Measurements from ENCODE around the gene HMSD. TPM values are rescaled to one million over a fixed set of nuclear protein-coding genes. Genes with fewer than 3 reads are reported as not detected.
"Not testable (repeated sequence)": the region's sequence is repeated elsewhere in the genome, so short reads cannot be mapped to it uniquely, and the experiment has no call there.

Gene HMSD
- total and polyA plus RNA-seq, 7 experiments from 2014 or later = 5.1 TPM; not detected in 6

DNA sequence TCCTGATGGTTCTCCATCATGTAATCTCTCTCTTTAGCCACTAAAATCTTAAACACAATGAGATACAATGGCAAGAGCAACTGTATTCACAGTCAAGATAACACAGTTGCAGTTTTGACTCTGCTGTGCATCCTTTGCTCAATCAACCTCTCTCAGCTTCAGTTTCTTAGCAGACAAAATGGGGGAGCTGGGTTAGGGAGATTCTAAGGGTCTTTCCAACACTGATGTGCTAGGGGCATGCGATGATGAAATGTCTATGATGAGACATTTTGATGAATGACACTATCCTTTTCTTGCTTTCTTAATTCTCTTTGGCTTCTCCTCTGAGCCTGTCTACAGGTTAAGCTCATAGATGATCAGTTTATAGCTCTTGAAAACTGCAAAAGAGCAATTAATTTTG lies 40.2 kb upstream of the HMSD start:
- CTCF ChIA-PET = no interaction called here
- intact Hi-C loops (cut with micrococcal nuclease) = no loop called here
- Mint-ChIP-seq H3K9me3 (peaks cover 0 to 4% (median 0%) of the 10 kb centered on the region in 11 donors), H3K4me1 (peaks cover 0 to 2% (median 0%) of the 10 kb centered on the region in 7 donors), H3K4me3 (no peak overlapping the region), H3K36me3 (no peaks in the 10 kb centered on the region), H3K27ac (no peak overlapping the region), H3K27me3 (peaks cover 17 to 40% (median 34%) of the 10 kb centered on the region in 5 donors)
- H3K27ac ChIP-seq (ENCODE audit: low read depth, low read length) = no peak overlapping the region
- H3K9me3 ChIP-seq (ENCODE audit: control insufficient read depth in 2 of 3, low read length in 3 of 3) = no peaks in the 10 kb centered on the region
- DNase-seq = no peak
- POLR2A ChIA-PET = no interaction called here
- no peaks in the 10 kb centered on the region for H3K27me3 ChIP-seq (ENCODE audit: control insufficient read depth in 2 of 2, insufficient read depth in 2 of 2, low read length in 2 of 2)
- H3K36me3 ChIP-seq (ENCODE audit: control insufficient read depth in 2 of 3, insufficient read depth in 3 of 3, low read length in 3 of 3) = no peaks in the 10 kb centered on the region
- no peak overlapping the region for H3K4me3 ChIP-seq (ENCODE audit: low read length)
- H3K4me1 ChIP-seq (ENCODE audit: control insufficient read depth in 2 of 2, insufficient read depth in 2 of 2, low read length in 2 of 2) = no peaks in the 10 kb centered on the region
- ATAC-seq = no peak

DNA sequence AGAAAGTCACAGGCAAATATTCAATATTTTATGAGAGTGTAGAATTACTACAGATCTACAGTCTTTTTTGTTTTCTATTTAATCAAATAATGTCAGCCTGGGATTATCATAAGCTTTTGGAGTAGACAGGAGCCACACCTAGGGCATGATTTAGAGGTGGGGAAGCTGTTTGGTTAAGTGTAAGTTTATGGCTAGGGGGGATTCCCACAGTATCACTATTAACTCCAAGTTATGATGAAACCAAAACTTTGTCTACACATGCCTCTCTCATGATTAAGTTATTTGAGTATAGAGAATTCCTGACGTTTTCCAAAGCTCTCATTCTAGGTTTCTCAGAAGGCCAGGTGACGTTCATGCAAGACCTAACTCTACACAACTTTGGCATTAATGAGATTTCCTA lies 39.2 kb upstream of the HMSD start:
- intact Hi-C loops (cut with micrococcal nuclease) = no loop called here

DNA sequence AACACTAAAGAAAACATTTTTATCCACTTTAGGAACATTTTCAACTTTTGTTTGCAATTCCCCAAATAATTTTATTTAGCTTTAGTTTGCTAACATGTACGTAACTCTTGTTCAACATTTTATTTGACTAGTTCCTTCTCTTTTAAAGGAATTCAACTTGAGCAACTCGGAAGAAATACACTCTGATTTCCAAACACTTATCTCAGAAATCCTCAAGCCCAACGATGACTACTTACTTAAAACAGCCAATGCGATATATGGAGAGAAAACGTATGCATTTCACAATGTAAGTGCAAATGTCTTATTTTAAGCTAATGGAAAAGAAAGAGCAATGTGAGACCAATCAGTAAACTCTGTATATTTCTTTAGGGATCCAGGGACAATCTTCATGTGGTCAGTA lies 31.3 kb upstream of the HMSD start:
- H3K9me3 Mint-ChIP-seq = no peaks in the 10 kb centered on the region
- no peaks in the 10 kb centered on the region for H3K36me3 ChIP-seq (ENCODE audit: control insufficient read depth in 2 of 3, insufficient read depth in 3 of 3, low read length in 3 of 3)
- POLR2A ChIA-PET = no interaction called here
- no peaks in the 10 kb centered on the region for H3K4me1 ChIP-seq (ENCODE audit: control insufficient read depth in 2 of 2, insufficient read depth in 2 of 2, low read length in 2 of 2)
- ATAC-seq = no peak
- H3K4me3 ChIP-seq (ENCODE audit: low read length) = no peak overlapping the region
- H3K27ac ChIP-seq (ENCODE audit: low read depth, low read length) = no peak overlapping the region
- intact Hi-C loops (cut with micrococcal nuclease) = no loop called here
- CTCF ChIA-PET = no interaction called here
- DNase-seq = no peak
- no peak overlapping the region for H3K27ac Mint-ChIP-seq
- H3K27me3 Mint-ChIP-seq = peaks cover 17 to 53% (median 39%) of the 10 kb centered on the region in 5 donors
- H3K27me3 ChIP-seq (ENCODE audit: control insufficient read depth in 2 of 2, insufficient read depth in 2 of 2, low read length in 2 of 2) = peaks cover 0 to 4% of the 10 kb centered on the region in 2 donors
- H3K9me3 ChIP-seq (ENCODE audit: control insufficient read depth in 2 of 3, low read length in 3 of 3) = no peaks in the 10 kb centered on the region
- H3K4me3 Mint-ChIP-seq = no peak overlapping the region
- no peaks in the 10 kb centered on the region for H3K4me1 Mint-ChIP-seq
- H3K36me3 Mint-ChIP-seq = no peaks in the 10 kb centered on the region

More for the DNA sequence above, 39.2 kb upstream of the HMSD start:
- H3K4me3 Mint-ChIP-seq = no peak overlapping the region
- Histone ChIP-seq H3K36me3 (ENCODE audit: control insufficient read depth in 2 of 3, insufficient read depth in 3 of 3, low read length in 3 of 3) (no peaks in the 10 kb centered on the region), H3K9me3 (ENCODE audit: control insufficient read depth in 2 of 3, low read length in 3 of 3) (no peaks in the 10 kb centered on the region), H3K4me1 (ENCODE audit: control insufficient read depth in 2 of 2, insufficient read depth in 2 of 2, low read length in 2 of 2) (no peaks in the 10 kb centered on the region), H3K27ac (ENCODE audit: low read depth, low read length) (no peak overlapping the region), H3K27me3 (ENCODE audit: control insufficient read depth in 2 of 2, insufficient read depth in 2 of 2, low read length in 2 of 2) (peaks cover 0 to 4% of the 10 kb centered on the region in 2 donors), H3K4me3 (ENCODE audit: low read length) (no peak overlapping the region)
- DNase-seq (no peak), ATAC-seq (no peak)
- H3K27ac Mint-ChIP-seq = no peak overlapping the region
- CTCF ChIA-PET = no interaction called here
- H3K27me3 Mint-ChIP-seq = peaks cover 13 to 46% (median 33%) of the 10 kb centered on the region in 5 donors
- H3K4me1 Mint-ChIP-seq = peaks cover 0 to 2% (median 0%) of the 10 kb centered on the region in 7 donors
- POLR2A ChIA-PET = no interaction called here
- H3K9me3 Mint-ChIP-seq = peaks cover 0 to 4% (median 0%) of the 10 kb centered on the region in 11 donors
- no peaks in the 10 kb centered on the region for H3K36me3 Mint-ChIP-seq

DNA sequence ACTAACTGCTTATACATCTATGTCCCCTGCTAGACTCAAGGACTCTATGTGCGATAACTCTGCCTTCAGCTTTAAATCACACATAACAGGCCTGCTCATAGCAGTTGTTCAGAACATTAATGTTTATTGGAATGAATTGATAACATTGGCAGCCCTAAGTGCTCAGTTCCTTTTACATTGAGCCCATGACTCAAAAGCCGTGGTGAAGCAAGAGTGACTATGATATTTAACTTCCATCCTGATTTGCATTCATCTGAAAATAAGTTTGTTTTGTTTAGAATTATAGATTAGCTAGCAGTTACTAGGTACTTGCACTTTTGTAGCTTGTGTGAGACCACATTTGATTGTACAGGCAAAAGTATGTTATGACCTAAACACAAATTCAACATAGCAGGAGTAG lies 27.1 kb upstream of the HMSD start:
- Mint-ChIP-seq H3K9me3 (peaks cover 0 to 3% (median 0%) of the 10 kb centered on the region in 11 donors), H3K4me1 (no peaks in the 10 kb centered on the region), H3K36me3 (no peaks in the 10 kb centered on the region), H3K4me3 (no peak overlapping the region), H3K27ac (no peak overlapping the region), H3K27me3 (peaks cover 17 to 64% (median 39%) of the 10 kb centered on the region in 5 donors)
- Histone ChIP-seq H3K27ac (ENCODE audit: low read depth, low read length) (no peak overlapping the region), H3K36me3 (ENCODE audit: control insufficient read depth in 2 of 3, insufficient read depth in 3 of 3, low read length in 3 of 3) (no peaks in the 10 kb centered on the region), H3K4me1 (ENCODE audit: control insufficient read depth in 2 of 2, insufficient read depth in 2 of 2, low read length in 2 of 2) (no peaks in the 10 kb centered on the region), H3K9me3 (ENCODE audit: control insufficient read depth in 2 of 3, low read length in 3 of 3) (no peaks in the 10 kb centered on the region), H3K4me3 (ENCODE audit: low read length) (no peak overlapping the region), H3K27me3 (ENCODE audit: control insufficient read depth in 2 of 2, insufficient read depth in 2 of 2, low read length in 2 of 2) (no peaks in the 10 kb centered on the region)
- ATAC-seq (no peak), DNase-seq (no peak)
- POLR2A ChIA-PET = no interaction called here
- CTCF ChIA-PET = no interaction called here
- intact Hi-C loops (cut with micrococcal nuclease) = no loop called here

DNA sequence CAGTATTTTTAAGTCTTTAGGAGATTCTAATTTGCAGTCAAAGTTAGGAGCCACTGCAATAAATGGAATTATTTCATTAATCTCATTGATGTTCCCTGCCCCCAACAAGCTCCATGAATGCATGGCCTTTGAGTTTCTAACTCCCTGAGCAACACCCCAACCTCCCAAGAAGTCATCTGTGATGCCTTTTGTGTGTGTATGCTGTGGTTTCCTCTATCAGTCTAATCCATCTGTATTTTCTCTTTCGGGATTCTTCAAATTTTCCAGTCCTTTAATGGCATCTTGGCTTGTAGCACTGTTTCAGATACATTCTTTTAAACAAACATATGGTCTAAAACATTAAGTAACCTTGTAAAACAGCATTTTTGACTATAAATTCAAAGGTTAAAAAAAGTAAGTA lies 24.6 kb upstream of the HMSD start:
- CTCF ChIA-PET = no interaction called here
- intact Hi-C loops (cut with micrococcal nuclease) = no loop called here

DNA sequence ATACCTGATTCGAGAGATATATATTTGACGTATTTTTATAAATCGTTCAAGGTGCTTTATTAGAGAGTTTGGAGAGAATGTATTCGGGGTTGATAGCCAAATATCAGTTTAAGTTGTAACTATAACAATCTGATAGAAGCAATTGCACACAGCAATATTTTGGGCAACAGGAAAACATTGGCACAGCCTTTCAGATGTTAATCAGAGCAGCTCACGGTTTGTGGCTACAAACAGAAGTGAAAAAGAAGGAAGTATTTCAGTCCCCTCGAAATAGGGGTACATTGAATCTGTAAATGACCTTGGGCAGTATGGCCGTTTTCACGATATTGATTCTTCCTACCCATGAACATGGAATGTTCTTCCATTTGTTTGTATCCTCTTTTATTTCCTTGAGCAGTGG lies 20.8 kb upstream of the HMSD start:
- intact Hi-C loops (cut with micrococcal nuclease) = no loop called here
- Histone ChIP-seq H3K9me3 (ENCODE audit: control insufficient read depth in 2 of 3, low read length in 3 of 3) (no peaks in the 10 kb centered on the region), H3K4me3 (ENCODE audit: low read length) (no peak overlapping the region), H3K27ac (ENCODE audit: low read depth, low read length) (no peak overlapping the region), H3K36me3 (ENCODE audit: control insufficient read depth in 2 of 3, insufficient read depth in 3 of 3, low read length in 3 of 3) (no peaks in the 10 kb centered on the region), H3K4me1 (ENCODE audit: control insufficient read depth in 2 of 2, insufficient read depth in 2 of 2, low read length in 2 of 2) (no peaks in the 10 kb centered on the region), H3K27me3 (ENCODE audit: control insufficient read depth in 2 of 2, insufficient read depth in 2 of 2, low read length in 2 of 2) (peaks cover 0 to 4% of the 10 kb centered on the region in 2 donors)
- Mint-ChIP-seq H3K4me1 (no peaks in the 10 kb centered on the region), H3K27me3 (peaks cover 7 to 51% (median 29%) of the 10 kb centered on the region in 5 donors), H3K9me3 (peaks cover 0 to 3% (median 0%) of the 10 kb centered on the region in 11 donors), H3K36me3 (no peaks in the 10 kb centered on the region), H3K27ac (no peak overlapping the region), H3K4me3 (no peak overlapping the region)
- ATAC-seq = no peak
- ChIA-PET POLR2A (no interaction called here), CTCF (no interaction called here)
- no peak for DNase-seq

More for the DNA sequence above, 24.6 kb upstream of the HMSD start:
- POLR2A ChIA-PET = no interaction called here
- Histone ChIP-seq H3K36me3 (ENCODE audit: control insufficient read depth in 2 of 3, insufficient read depth in 3 of 3, low read length in 3 of 3) (no peaks in the 10 kb centered on the region), H3K27ac (ENCODE audit: low read depth, low read length) (no peak overlapping the region), H3K9me3 (ENCODE audit: control insufficient read depth in 2 of 3, low read length in 3 of 3) (no peaks in the 10 kb centered on the region), H3K4me1 (ENCODE audit: control insufficient read depth in 2 of 2, insufficient read depth in 2 of 2, low read length in 2 of 2) (no peaks in the 10 kb centered on the region), H3K27me3 (ENCODE audit: control insufficient read depth in 2 of 2, insufficient read depth in 2 of 2, low read length in 2 of 2) (peaks cover 0 to 4% of the 10 kb centered on the region in 2 donors), H3K4me3 (ENCODE audit: low read length) (no peak overlapping the region)
- ATAC-seq = no peak
- Mint-ChIP-seq H3K36me3 (no peaks in the 10 kb centered on the region), H3K9me3 (peaks cover 0 to 3% (median 0%) of the 10 kb centered on the region in 11 donors), H3K4me1 (no peaks in the 10 kb centered on the region), H3K27me3 (peaks cover 15 to 58% (median 32%) of the 10 kb centered on the region in 5 donors), H3K4me3 (no peak overlapping the region), H3K27ac (no peak overlapping the region)
- DNase-seq = no peak

DNA sequence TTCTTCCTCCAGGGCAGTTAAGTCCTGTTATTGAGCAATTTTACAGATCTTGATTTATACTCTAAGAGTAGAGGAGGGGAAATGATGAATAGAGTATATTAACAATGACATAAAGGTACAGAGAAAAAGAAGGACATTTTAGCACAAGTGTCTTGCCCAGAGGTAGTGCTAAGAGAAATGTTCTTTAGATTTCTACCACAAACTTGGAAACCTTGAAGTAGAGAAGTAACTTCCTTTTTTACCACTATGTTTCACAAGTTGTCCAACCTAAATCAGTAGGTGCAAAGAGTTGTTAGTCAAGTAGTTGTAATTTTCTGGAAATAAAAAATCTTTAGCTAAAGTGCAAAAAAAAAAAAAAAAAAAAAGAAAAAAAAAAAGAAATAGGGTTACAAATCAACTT lies 19.7 kb upstream of the HMSD start:
- H3K27me3 ChIP-seq (ENCODE audit: control insufficient read depth in 2 of 2, insufficient read depth in 2 of 2, low read length in 2 of 2); CTCF ChIA-PET; ATAC-seq; H3K4me3 Mint-ChIP-seq; POLR2A ChIA-PET; H3K9me3 ChIP-seq (ENCODE audit: control insufficient read depth in 2 of 3, low read length in 3 of 3); DNase-seq; intact Hi-C loops (cut with micrococcal nuclease); H3K27ac ChIP-seq (ENCODE audit: low read depth, low read length); H3K9me3 Mint-ChIP-seq; H3K36me3 Mint-ChIP-seq; H3K4me1 ChIP-seq (ENCODE audit: control insufficient read depth in 2 of 2, insufficient read depth in 2 of 2, low read length in 2 of 2); H3K36me3 ChIP-seq (ENCODE audit: control insufficient read depth in 2 of 3, insufficient read depth in 3 of 3, low read length in 3 of 3); H3K4me1 Mint-ChIP-seq; H3K27ac Mint-ChIP-seq; H3K4me3 ChIP-seq (ENCODE audit: low read length): not testable (repeated sequence)
- H3K27me3 Mint-ChIP-seq = peaks cover 7 to 52% (median 27%) of the 10 kb centered on the region in 5 donors

All from naive thymus-derived CD4-positive, alpha-beta T cell (primary cell).